HFFc6 (cell line): ENCODE measurements around the gene PLEKHH1. TPM values are rescaled to one million over a fixed set of nuclear protein-coding genes. Genes with fewer than 3 reads are reported as not detected.

Experiments
- DNase-seq: peaks from one replicate; pipeline ENCODE4 v3.0.0-alpha.2; 2018
- H3K27ac Mint-ChIP-seq: 2 replicates; pipeline ENCODE4 v1.8.0; 2020; ENCODE audit warnings: mild to moderate bottlenecking, mixed read lengths
- H3K27me3 Mint-ChIP-seq: 2 replicates; pipeline ENCODE4 v1.8.0; 2021; ENCODE audit warnings: mild to moderate bottlenecking, moderate library complexity, mixed read lengths; ENCODE audit not compliant: insufficient read depth
- H3K36me3 Mint-ChIP-seq: 2 replicates; pipeline ENCODE4 v1.8.0; 2021; ENCODE audit warnings: low read depth, mixed read lengths
- H3K4me1 Mint-ChIP-seq: 2 replicates; pipeline ENCODE4 v1.8.0; 2020; ENCODE audit warnings: low read depth, mixed read lengths
- H3K4me3 Mint-ChIP-seq: 2 replicates; pipeline ENCODE4 v1.8.0; 2020; ENCODE audit warnings: mild to moderate bottlenecking, moderate library complexity, mixed read lengths
- H3K9me3 Mint-ChIP-seq: 2 replicates; pipeline ENCODE4 v1.8.0; 2020; ENCODE audit warnings: mild to moderate bottlenecking, mixed read lengths
- CTCF ChIP-seq: fragments of 200-600 bp; sonication (generic); IDR thresholded peaks from 2 replicates; pipeline ENCODE4 v1.5.0; 2021; ENCODE audit warnings: antibody characterized with exemption, mild to moderate bottlenecking
- total RNA-seq, 6 experiments: library from RNA; stranded (reverse); fragmentation: NEBNext Ultra II Directional; extraction: Animal tissue kit (Norgen Biotek cat#: 25700); gene quantifications; 2 replicates in 1 of 6; 3 replicates in 5 of 6; pipeline ENCODE4 v1.2.3, GENCODE V29; 2021

PLEKHH1 gene
- total RNA-seq, 6 experiments from 2014 or later = 0.10 to 0.28 (median 0.19) TPM

- H3K4me1 Mint-ChIP-seq = no peaks in the 10 kb centered on the region
- no peak for DNase-seq
- H3K9me3 Mint-ChIP-seq = no peaks in the 10 kb centered on the region
- no peaks in the 10 kb centered on the region for H3K36me3 Mint-ChIP-seq
- TF ChIP-seq CTCF = no peak
- H3K27me3 Mint-ChIP-seq = peaks cover 26% of the 10 kb centered on the region
- peak overlapping the region; percentile 75 for H3K4me3 Mint-ChIP-seq
- H3K27ac Mint-ChIP-seq = no peak overlapping the region
These were observed 630 bp downstream of the PLEKHH1 start for GRCh38 chr14:67533754-67534085.

- Mint-ChIP-seq H3K9me3 (no peaks in the 10 kb centered on the region), H3K27me3 (peaks cover 23% of the 10 kb centered on the region), H3K4me3 (no peak overlapping the region), H3K4me1 (no peaks in the 10 kb centered on the region), H3K36me3 (no peaks in the 10 kb centered on the region), H3K27ac (no peak overlapping the region)
- no peak for TF ChIP-seq CTCF
- DNase-seq = no peak
These were observed 3.0 kb downstream of the PLEKHH1 start for GRCh38 chr14:67536087-67536486.

- DNase-seq = no peak
- Mint-ChIP-seq H3K27me3 (peaks cover 31% of the 10 kb centered on the region), H3K36me3 (no peaks in the 10 kb centered on the region), H3K27ac (no peak overlapping the region), H3K4me1 (no peaks in the 10 kb centered on the region), H3K9me3 (no peaks in the 10 kb centered on the region), H3K4me3 (no peak overlapping the region)
- TF ChIP-seq CTCF = no peak
These were observed 4.6 kb downstream of the PLEKHH1 start for GRCh38 chr14:67537736-67538135.

- no peaks in the 10 kb centered on the region for H3K4me1 Mint-ChIP-seq
- H3K27me3 Mint-ChIP-seq = peaks cover 35% of the 10 kb centered on the region
- no peaks in the 10 kb centered on the region for H3K36me3 Mint-ChIP-seq
- H3K27ac Mint-ChIP-seq = no peak overlapping the region
- no peak for TF ChIP-seq CTCF
- DNase-seq = no peak
- no peaks in the 10 kb centered on the region for H3K9me3 Mint-ChIP-seq
- no peak overlapping the region for H3K4me3 Mint-ChIP-seq
These were observed 5.4 kb downstream of the PLEKHH1 start for GRCh38 chr14:67538501-67538900.

GRCh38 chr14:67539116-67539515, 6.0 kb downstream of the PLEKHH1 start:
- no peak overlapping the region for H3K4me3 Mint-ChIP-seq
- TF ChIP-seq CTCF = no peak
- H3K27ac Mint-ChIP-seq = no peak overlapping the region
- H3K9me3 Mint-ChIP-seq = no peaks in the 10 kb centered on the region
- H3K36me3 Mint-ChIP-seq = peaks cover under 1% of the 10 kb centered on the region; the same call in 1 of the 2 replicates
- no peaks in the 10 kb centered on the region for H3K4me1 Mint-ChIP-seq
- DNase-seq = no peak
- peaks cover 37% of the 10 kb centered on the region for H3K27me3 Mint-ChIP-seq
